SK-N-MC (cell line): ENCODE results near the gene MFNG.

Source experiments
- EZH2 ChIP-seq: fragments of 200-600 bp; sonication (generic); IDR thresholded peaks from one replicate; pipeline ENCODE4 v1.6.1; 2017; ENCODE audit warnings: antibody characterized with exemption
- POLR2AphosphoS5 ChIP-seq: IDR thresholded peaks from 2 replicates; pipeline ENCODE4 v1.6.1; 2012; ENCODE audit warnings: mild to moderate bottlenecking, low read depth, low read length, borderline replicate concordance

DNA sequence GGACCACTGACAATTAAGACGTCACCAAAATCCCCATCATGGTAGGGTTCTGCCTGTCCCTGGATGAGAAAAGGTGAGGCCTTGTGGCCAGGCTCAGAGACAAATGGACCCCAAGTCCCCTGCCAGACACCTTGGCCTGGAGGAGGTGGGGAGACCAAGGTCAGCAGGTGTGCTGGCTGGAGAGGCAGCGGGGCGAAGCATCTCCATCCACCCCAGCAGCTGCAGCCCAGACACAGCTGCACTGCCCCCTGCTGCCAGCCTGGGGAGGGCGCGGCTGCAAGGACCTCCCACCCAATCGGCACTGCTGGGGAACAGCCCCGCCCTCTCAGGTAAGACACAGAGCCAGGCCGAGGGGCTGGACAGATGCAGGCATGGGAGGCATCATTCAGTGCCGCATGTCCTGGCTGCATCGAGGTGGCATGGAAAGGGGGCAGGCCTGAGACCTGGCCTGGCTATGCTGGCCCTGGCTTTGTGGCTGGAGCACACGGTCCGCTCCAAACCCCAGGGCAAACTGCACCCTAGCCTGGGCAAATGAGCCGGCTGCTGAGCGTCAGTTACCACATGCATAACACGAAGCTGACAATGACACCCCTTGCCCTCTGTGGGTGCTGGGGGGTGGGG is 12.2 kb upstream of the MFNG start:
- TF ChIP-seq EZH2 (no peak), POLR2AphosphoS5 (no peak)
